GM08714 (cell line): ENCODE measurements around the gene LPP.

Experiments used
- H3K4me3 ChIP-seq: fragments of 200-500 bp; sonication (Bioruptor generic); 2 replicates; pipeline ENCODE4 v1.5.1; 2014; ENCODE audit warnings: mild to moderate bottlenecking, low read length, inconsistent platforms
- ZNF274 ChIP-seq: IDR thresholded peaks from 2 replicates; pipeline ENCODE4 v1.6.1; 2012; ENCODE audit warnings: mild to moderate bottlenecking, low read depth, low read length

Gene LPP

DNA sequence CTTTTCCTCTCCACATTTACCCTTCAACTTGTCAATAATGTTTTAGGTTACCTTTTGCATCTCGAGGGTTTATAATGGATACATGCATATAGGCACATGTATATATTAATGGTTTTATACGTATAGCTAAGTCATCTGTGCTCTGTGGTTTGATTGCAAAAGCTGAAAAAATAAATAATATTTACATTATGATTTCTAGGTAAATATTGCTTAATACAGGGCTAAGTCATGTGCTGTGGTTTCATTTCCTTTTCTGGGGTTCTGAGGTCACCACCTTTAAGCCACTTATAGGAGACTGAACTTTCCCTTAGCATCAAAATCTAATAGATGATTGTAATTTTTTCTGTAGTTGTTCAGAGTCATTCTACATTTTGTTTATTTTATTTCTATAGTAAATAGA is 33.1 kb downstream of the LPP start:
- no peak overlapping the region for H3K4me3 ChIP-seq
- no peak for TF ChIP-seq ZNF274

DNA sequence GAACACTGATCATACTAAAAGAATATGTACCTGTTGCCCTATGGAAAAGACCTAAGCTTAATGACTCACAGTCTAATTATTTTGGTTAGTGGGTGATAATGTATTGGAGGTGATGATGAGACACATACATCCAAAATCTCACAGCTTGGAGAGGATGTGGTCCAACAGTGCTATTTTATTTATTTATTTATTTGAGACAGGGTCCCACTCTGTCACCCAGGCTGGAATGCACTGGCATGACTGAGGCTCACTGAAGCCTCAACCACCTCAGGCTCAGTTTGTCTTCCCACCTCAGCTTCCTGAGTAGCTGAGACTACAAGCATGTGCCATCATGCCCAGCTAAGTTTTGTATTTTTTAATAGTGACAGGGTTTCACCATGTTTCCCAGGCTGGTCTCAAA is 35.0 kb downstream of the LPP start:
- no peak for TF ChIP-seq ZNF274
- H3K4me3 ChIP-seq: no peak overlapping the region

DNA sequence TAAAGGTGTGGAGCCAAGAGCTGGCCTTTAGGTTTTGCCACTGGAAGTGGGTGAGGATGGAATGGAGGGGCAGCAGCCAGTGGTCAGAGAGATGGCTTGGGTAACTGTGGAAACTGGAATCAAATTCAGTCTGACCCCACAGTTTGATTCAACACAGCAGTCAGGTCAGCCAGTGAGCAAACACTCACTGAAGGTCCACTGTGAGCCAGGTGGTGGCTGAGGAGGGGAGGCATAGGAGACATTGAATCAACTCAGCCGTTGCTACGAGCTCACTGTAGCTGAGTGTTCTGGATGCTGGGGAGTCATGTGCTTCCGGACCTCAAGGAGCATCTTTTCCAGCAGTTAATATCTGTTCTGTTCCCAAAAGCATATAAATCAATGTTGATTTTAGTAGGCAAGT is 37.5 kb downstream of the LPP start:
- no peak for TF ChIP-seq ZNF274
- no peak overlapping the region for H3K4me3 ChIP-seq

DNA sequence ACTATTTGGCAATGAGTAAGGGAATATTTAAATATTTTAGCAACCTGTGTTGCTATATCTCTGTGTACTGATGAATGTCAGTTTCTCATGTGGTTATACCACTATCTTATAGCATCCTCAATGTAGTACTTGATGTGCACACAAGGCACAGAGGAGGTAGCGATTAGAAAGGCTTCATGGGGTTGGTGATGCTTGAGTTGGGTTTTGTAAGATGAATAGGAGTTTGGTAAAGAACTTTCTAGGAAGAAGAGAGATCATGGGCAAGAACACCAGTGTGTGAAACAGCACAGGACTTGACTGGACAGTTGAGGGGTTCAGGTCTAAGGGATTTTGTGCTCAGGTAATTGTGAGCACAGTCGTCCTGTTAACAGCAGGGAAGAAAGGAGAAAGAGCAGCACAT is 38.1 kb downstream of the LPP start:
- no peak overlapping the region for H3K4me3 ChIP-seq
- TF ChIP-seq ZNF274: no peak

DNA sequence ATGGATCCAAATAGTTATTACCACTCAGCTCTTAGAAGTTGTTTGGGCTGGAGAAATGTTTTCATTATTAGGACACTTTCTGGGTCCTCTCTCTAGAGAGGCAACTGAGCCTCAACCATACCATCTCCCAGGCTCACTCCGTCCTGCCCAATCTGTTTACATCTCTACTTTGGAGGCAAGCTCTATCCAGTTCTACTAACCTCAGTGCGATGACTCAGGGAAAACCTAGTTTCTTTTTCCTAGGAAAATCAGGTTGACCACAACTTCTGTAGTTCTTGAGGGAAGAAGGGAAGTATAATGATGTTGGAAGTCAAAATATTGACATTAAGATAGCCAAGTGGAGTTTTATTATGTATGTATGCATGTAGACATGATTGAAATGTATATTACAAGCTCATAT is 40.4 kb downstream of the LPP start:
- TF ChIP-seq ZNF274: no peak
- no peak overlapping the region for H3K4me3 ChIP-seq

DNA sequence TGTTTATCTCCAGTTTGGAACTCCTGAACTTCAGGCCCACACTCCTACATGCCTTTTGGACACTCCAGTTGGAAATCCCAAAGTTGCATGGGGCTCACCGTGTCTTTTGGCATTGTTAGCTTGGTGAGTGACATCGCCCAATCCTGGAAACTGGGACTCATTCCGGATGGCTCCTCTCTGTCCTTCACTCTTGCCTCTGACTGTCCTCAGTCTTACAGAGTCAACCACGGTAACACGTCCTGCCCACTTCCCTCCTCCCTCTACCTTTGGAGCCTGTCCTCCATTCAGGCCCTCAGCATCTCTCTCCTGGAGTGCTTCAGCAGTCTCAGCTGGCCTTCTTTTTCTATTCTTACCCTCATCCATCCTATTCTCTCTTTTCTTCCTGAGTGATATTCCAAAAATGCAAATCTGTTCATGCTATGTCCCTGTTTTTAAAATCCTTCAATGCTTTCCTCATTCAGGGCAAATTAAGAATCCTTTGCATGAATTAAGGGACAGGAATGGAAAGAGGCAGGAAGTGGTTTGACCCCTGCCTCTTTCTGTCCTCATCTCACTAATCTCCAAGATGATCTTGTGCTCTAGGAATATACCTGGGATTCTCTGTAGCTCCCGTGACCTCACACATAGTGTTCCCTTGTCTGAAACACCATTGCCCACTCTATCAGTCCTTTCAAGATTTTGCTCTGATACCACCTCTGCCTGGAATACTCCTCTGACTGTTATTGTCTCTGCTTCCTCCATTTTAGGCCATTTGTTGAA is 42.5 kb downstream of the LPP start:
- no peak for TF ChIP-seq ZNF274
- H3K4me3 ChIP-seq: no peak overlapping the region

DNA sequence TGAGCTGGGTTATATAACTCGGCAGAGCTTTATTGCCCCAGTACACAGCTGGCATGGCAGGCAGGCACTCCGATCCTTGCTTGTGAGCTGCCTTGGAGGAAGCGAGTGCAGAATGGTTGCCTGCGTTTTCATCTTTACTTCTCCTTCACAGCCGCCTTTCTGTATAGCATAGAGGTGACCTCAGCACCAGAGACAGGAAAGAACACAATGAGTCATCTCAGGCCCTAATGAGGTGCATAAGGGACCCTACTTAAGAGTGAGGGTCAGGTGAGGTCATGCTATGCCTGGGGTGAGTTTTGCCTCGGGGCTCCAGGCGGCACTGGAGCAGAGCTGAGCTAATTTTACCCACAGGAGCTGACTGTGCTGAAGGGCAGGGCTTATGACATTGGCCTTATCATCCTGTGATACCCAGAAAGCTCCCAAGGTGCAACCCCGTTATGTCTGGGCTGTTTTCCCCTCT is 43.5 kb downstream of the LPP start:
- no peak for TF ChIP-seq ZNF274
- H3K4me3 ChIP-seq: no peak overlapping the region

DNA sequence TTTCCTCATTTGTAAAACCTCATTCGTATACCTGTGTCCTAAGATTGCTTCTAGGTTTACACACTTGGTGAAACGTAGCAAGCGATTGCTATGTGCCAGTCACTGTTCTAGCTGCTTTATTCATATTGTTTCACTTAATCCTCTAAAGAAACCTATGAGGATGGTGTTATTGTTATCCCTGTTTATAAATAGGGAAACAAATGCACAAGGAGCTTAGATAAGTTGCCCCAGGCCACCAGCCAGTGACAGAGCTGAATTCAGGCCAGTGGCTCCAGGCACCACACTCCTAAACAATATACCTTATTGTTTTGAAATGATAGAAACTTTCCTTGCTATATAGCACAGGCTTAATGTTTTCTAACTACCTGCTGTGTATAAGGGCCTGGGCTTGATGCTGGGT is 44.0 kb downstream of the LPP start:
- TF ChIP-seq ZNF274: no peak
- no peak overlapping the region for H3K4me3 ChIP-seq

DNA sequence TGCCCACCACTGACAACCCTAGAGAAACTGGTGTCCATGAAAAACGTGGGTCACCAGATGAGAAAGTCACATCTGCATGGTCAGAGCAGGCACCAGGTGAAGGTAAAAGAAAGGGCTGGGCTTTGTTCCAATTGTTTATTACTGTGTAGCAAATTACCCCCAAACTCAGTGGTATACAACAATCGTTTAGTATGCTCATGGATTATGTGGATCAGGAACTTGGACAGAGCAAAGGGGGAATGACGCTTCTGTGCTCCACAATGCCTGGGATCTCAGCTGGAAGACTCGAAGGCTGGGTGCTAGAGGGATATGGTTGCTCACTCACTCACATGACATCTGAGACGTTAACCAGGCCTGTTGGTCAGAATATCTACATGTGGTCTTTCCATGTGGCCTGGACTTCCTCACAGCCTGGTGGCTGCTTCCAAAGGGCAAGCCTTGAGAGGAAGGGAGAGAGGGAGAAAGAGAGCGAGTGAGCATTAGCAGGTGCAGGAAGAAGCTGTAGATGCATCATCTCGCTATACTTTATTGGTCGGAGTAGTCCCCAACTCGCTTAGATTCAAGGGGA is 44.9 kb downstream of the LPP start:
- no peak overlapping the region for H3K4me3 ChIP-seq
- no peak for TF ChIP-seq ZNF274

DNA sequence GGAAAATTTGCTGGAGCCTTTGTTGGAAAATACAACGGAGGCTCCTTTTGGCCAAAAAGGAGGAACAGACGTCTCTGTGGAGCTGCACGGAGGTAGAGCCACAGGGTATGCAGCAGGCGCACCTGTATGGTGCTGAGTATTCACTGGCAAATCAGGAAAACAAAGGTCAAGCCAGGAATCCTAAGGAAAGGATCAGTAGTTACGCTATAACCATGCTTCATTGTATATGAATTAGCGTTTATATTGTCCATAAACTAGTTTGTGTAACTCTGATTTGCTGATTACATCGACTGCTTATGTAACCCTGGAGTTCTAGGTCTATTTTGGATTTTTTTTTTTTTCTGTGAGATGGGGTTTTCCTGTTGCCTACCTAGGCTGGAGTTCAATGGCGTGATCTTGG is 45.4 kb downstream of the LPP start:
- no peak overlapping the region for H3K4me3 ChIP-seq
- TF ChIP-seq ZNF274: no peak

DNA sequence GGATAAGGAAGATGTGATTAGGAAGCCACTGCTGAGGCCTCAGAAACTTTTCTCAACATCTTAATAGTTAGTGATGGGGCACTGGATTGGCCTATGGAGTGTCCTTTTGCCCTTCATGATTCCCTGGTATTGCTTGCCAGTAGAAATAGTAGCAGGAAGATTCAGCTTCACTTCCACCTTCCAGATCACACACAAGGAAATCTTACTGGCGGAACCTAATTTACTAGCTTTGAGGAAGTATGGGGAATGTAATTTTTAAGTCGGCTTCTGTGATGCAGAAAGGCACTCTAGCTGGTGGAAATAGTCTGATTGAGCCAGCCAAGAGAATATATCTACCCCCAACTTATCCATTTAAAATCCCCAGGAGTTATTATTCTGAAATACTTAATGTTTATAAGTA is 46.5 kb downstream of the LPP start:
- TF ChIP-seq ZNF274: no peak
- no peak overlapping the region for H3K4me3 ChIP-seq

DNA sequence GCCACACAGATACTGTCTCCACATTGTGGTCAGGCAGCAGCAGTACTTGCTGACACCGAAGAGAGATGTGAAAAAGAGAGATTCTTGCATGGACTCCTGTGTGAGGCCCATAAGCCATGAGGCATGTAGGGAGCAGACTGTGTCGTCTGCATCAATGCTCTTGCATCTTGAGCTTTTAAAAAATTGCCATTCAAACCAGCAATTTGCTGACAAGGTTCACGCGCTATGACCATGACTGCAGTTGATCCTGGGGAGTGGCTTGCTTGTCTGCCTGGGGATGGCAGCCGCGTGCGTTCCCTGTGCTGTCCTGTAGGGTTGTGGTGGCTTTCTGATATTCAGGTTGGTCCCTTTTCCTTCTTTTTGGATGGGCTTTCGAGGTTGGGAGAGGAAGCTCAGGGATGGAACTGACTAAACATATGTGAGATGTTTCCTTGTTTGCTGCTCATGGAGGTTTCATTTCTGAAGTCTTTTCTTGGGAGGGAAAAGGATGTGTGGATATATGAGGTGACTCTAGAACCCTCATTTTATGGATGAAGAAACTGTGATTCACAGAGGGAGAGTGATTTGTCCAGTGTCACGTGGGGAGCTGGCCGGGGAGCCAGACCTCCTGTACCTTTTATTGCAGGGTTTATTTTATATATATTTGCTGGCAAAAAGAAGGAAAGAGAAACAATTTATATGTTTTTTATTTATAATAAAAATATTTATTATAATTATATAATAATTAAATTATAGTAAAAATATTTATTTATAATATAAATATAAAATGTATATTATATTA is 48.6 kb downstream of the LPP start:
- H3K4me3 ChIP-seq: no peak overlapping the region

DNA sequence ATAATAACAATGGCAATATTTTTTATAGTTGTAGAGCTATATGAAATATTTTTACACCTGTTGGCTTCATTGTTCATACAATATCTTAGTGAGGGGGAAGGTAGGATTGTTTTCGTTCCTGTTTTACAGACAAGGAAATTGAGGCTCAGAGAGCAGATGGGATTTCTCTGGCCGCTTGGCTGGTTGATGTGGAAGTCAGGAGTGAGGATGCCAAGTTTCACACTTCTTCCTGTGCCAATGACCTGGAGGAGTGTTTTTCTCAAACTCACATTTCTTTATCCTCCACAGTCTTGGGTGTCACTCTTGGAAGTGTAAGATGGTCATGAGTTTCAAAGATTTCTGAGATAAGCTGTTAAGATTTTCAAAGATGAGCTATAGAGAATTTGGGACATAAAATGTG is 50.6 kb downstream of the LPP start:
- no peak overlapping the region for H3K4me3 ChIP-seq
- no peak for TF ChIP-seq ZNF274

More for the DNA sequence above, 48.6 kb downstream of the LPP start:
- TF ChIP-seq ZNF274: no peak

DNA sequence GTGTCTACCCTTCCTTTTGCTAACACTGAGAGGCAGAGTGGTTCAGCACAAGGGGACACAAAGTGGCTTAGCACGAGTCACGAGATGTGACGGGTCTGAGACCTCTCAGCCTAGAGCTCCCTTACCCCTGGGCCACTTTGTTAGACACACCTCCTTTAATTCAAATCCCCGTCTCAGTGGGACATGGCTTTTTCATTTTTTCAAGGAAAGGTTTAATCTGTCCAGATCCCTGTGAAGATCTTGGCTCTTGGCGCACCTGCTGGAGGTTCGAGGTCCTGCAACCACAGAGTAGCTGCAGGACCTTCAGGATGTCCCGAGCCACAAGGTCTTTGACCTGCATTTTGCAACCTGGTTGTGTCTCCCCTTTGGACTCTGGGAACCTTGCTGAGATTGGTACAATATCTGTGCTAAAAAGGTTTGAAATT is 52.0 kb downstream of the LPP start:
- no peak overlapping the region for H3K4me3 ChIP-seq
- no peak for TF ChIP-seq ZNF274

DNA sequence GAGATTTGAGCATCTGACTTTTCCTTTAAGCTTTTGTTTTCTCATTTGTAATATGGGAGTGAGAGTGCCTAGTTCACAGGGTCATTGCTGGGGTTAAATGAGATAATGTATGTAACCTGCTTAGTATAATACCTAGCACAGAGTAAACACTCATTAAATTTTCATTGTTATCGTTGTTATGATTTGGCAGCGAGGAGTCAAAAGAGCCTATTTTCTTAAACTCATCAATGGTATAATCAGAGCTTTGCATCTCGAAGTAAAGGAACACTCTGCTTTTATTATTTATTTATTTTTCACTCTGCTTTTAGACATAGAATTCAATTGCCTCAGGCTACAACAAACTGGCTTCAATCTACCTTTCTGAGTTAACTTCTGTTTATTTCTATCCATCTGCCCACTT is 52.8 kb downstream of the LPP start:
- H3K4me3 ChIP-seq: no peak overlapping the region
- TF ChIP-seq ZNF274: no peak
